ENCODE results near the gene HK2. TPM values are rescaled to one million over a fixed set of nuclear protein-coding genes. Genes with fewer than 3 reads are reported as not detected.

HK2 gene
- total RNA-seq, 1 donor from 2014 or later = 16.9 TPM

- peak; percentile 25 for TF ChIP-seq CTCF (IDR thresholded peaks at IDR 0.05; ENCODE audit: unreplicated experiment)
- Mint-ChIP-seq H3K27ac (no peak overlapping the region), H3K9me3 (peaks cover 4% of the 10 kb centered on the region), H3K4me1 (peaks cover 9% of the 10 kb centered on the region), H3K27me3 (ENCODE audit: low read depth) (peaks cover 27% of the 10 kb centered on the region), H3K4me3 (no peak overlapping the region), H3K36me3 (no peaks in the 10 kb centered on the region)
- no peak for DNase-seq (ENCODE audit: low spot score in 2 of 2, unreplicated experiment in 2 of 2)
Measured at GRCh38 chr2:74917702-74918619, 84.0 kb downstream of the HK2 start.

GRCh38 chr2:74919827-74920226 is 85.9 kb downstream of the HK2 start:
- Mint-ChIP-seq H3K27me3 (ENCODE audit: low read depth) (peaks cover 20% of the 10 kb centered on the region), H3K36me3 (no peaks in the 10 kb centered on the region), H3K9me3 (peaks cover 4% of the 10 kb centered on the region), H3K4me1 (peaks cover 9% of the 10 kb centered on the region), H3K4me3 (peak overlapping the region; percentile 60), H3K27ac (no peak overlapping the region)
- TF ChIP-seq CTCF (IDR thresholded peaks at IDR 0.05; ENCODE audit: unreplicated experiment) = peak; percentile 94
- DNase-seq (ENCODE audit: low spot score in 2 of 2, unreplicated experiment in 2 of 2) = peak; percentile 66 to 85

GRCh38 chr2:74921236-74921736 is 87.4 kb downstream of the HK2 start:
- Mint-ChIP-seq H3K4me3 (no peak overlapping the region), H3K27me3 (ENCODE audit: low read depth) (peaks cover 20% of the 10 kb centered on the region), H3K27ac (no peak overlapping the region)

GRCh38 chr2:74922592-74923227 is 88.8 kb downstream of the HK2 start:
- H3K4me3 Mint-ChIP-seq = no peak overlapping the region
- H3K9me3 Mint-ChIP-seq = peaks cover 4% of the 10 kb centered on the region
- peaks cover 4% of the 10 kb centered on the region for H3K36me3 Mint-ChIP-seq
- peaks cover 2% of the 10 kb centered on the region for H3K4me1 Mint-ChIP-seq
- TF ChIP-seq CTCF (IDR thresholded peaks at IDR 0.05; ENCODE audit: unreplicated experiment) = no peak
- H3K27me3 Mint-ChIP-seq (ENCODE audit: low read depth) = peaks cover 17% of the 10 kb centered on the region
- no peak overlapping the region for H3K27ac Mint-ChIP-seq
- DNase-seq (ENCODE audit: low spot score in 2 of 2, unreplicated experiment in 2 of 2) = no peak

More at GRCh38 chr2:74921236-74921736, 87.4 kb downstream of the HK2 start:
- H3K4me1 Mint-ChIP-seq = peaks cover 9% of the 10 kb centered on the region
- no peak for DNase-seq (ENCODE audit: low spot score in 2 of 2, unreplicated experiment in 2 of 2)
- TF ChIP-seq CTCF (IDR thresholded peaks at IDR 0.05; ENCODE audit: unreplicated experiment) = no peak
- no peaks in the 10 kb centered on the region for H3K36me3 Mint-ChIP-seq
- H3K9me3 Mint-ChIP-seq = peaks cover 4% of the 10 kb centered on the region

GRCh38 chr2:74924463-74925265 is 90.7 kb downstream of the HK2 start:
- TF ChIP-seq CTCF (IDR thresholded peaks at IDR 0.05; ENCODE audit: unreplicated experiment) = no peak
- Mint-ChIP-seq H3K27ac (no peak overlapping the region), H3K27me3 (ENCODE audit: low read depth) (peaks cover 9% of the 10 kb centered on the region), H3K9me3 (peaks cover 9% of the 10 kb centered on the region), H3K4me3 (no peak overlapping the region), H3K4me1 (no peaks in the 10 kb centered on the region), H3K36me3 (peaks cover 8% of the 10 kb centered on the region)
- no peak for DNase-seq (ENCODE audit: low spot score in 2 of 2, unreplicated experiment in 2 of 2)

Measured in mesothelial cell of epicardium (in vitro differentiated cells).